Regular cardiac myocyte (primary cell): ENCODE data around the gene PHKB. TPM values are rescaled to one million over a fixed set of nuclear protein-coding genes. Genes with fewer than 3 reads are reported as not detected.

ENCODE experiments used
- total RNA-seq: library from RNA; depleted of rRNA; stranded (reverse); fragments of >200 nt; gene quantifications from 2 replicates; pipeline ENCODE4 v1.2.3, GENCODE V29; 2014

PHKB gene
- 58.7 and 110 TPM in 2 replicates for total RNA-seq

DNA sequence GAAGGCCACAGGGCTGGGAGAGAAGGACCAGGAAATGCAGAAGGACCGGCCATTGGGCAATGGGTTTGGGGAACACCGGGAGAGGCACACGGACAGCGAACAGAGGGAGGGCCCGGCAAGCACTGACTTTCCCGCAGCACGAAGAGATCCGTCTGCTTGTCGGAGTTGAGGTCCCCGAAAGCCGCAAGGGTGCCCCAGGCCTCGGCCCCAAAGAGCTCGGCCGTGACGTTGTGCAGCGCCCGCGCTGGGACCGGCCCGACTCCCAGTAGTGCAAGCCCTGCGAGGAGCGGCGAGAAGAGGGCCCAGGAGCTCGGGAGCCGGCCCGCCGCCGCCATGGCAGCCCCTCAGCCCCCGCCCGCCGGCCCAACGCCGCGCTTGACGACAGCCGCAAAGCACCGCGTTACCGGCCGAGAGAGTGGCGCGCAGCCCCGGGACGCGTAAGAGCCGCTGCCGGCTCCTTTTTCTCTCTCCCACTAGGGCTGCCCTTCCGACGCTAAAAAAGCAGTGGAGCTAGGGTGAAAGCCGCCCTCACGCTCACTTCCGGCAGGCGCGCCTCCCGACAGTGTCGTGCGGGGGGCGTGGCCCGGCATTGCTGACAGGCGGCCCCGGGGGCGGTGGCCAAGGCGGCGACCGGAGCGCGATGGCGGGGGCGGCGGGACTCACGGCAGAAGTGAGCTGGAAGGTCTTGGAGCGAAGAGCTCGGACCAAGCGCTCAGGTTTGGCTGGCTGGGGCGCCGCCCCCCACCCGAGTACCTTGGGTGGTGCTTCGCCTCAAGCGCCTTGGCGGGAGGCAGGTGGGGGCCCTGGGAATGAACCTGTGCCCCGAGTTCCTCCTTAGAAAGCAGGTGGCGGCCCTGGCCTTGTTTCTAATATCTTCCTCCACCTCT is at the start of gene PHKB, which contains the start of gene ITFG1:
PHKB (plus strand) TSS at position 621 of the 887 bp plus-strand sequence; CDS start at position 641, 20 bp downstream.
ITFG1 (minus strand) TSS at position 353 of the 887 bp plus-strand sequence; CDS start at position 335, 18 bp downstream.

Other genes with a start within 250 kb of the PHKB start
- gene ITFG1, start 268 bp upstream of the PHKB start, total RNA-seq: 45.8 and 151 TPM in 2 replicates